Measurements from ENCODE around the gene DNAJC15.

Gene DNAJC15

GRCh38 chr13:43145534-43146196 lies 122.3 kb downstream of the DNAJC15 start:
- Histone ChIP-seq H3K36me3 (ENCODE audit: control insufficient read depth, insufficient read depth, low read length) (no peaks in the 10 kb centered on the region), H3K4me3 (replicated peaks; ENCODE audit: low read depth, low read length) (no peak overlapping the region), H3K27me3 (replicated peaks; ENCODE audit: control insufficient read depth, insufficient read depth, low read length) (peaks cover 1% of the 10 kb centered on the region; the same call in 1 of the 2 replicates)
- TF ChIP-seq CTCF (IDR thresholded peaks at IDR 0.05; ENCODE audit: insufficient read depth, low read length, poor library complexity, severe bottlenecking): no peak
- DNase-seq (ENCODE audit: extremely low read depth, insufficient read length): no peak

- DNase-seq (ENCODE audit: extremely low read depth, insufficient read length): no peak
- Histone ChIP-seq H3K4me3 (replicated peaks; ENCODE audit: low read depth, low read length) (no peak overlapping the region), H3K27me3 (replicated peaks; ENCODE audit: control insufficient read depth, insufficient read depth, low read length) (peaks cover 1% of the 10 kb centered on the region; the same call in 1 of the 2 replicates), H3K36me3 (ENCODE audit: control insufficient read depth, insufficient read depth, low read length) (no peaks in the 10 kb centered on the region)
- no peak for TF ChIP-seq CTCF (IDR thresholded peaks at IDR 0.05; ENCODE audit: insufficient read depth, low read length, poor library complexity, severe bottlenecking)
Observed at GRCh38 chr13:43146400-43146799, 123.0 kb downstream of the DNAJC15 start.

GRCh38 chr13:43150369-43151207 lies 127.2 kb downstream of the DNAJC15 start:
- no peak for DNase-seq (ENCODE audit: extremely low read depth, insufficient read length)
- no peak for TF ChIP-seq CTCF (IDR thresholded peaks at IDR 0.05; ENCODE audit: insufficient read depth, low read length, poor library complexity, severe bottlenecking)

GRCh38 chr13:43153436-43154090 lies 130.2 kb downstream of the DNAJC15 start:
- Histone ChIP-seq H3K36me3 (ENCODE audit: control insufficient read depth, insufficient read depth, low read length) (no peaks in the 10 kb centered on the region), H3K27me3 (replicated peaks; ENCODE audit: control insufficient read depth, insufficient read depth, low read length) (peaks cover 1% of the 10 kb centered on the region; the same call in 1 of the 2 replicates), H3K4me3 (replicated peaks; ENCODE audit: low read depth, low read length) (no peak overlapping the region)
- DNase-seq (ENCODE audit: extremely low read depth, insufficient read length): no peak
- TF ChIP-seq CTCF (IDR thresholded peaks at IDR 0.05; ENCODE audit: insufficient read depth, low read length, poor library complexity, severe bottlenecking): no peak

More at GRCh38 chr13:43150369-43151207, 127.2 kb downstream of the DNAJC15 start:
- H3K27me3 ChIP-seq (replicated peaks; ENCODE audit: control insufficient read depth, insufficient read depth, low read length): peaks cover 1% of the 10 kb centered on the region; the same call in 1 of the 2 replicates
- H3K36me3 ChIP-seq (ENCODE audit: control insufficient read depth, insufficient read depth, low read length): no peaks in the 10 kb centered on the region
- H3K4me3 ChIP-seq (replicated peaks; ENCODE audit: low read depth, low read length): no peak overlapping the region

- H3K4me3 ChIP-seq (replicated peaks; ENCODE audit: low read depth, low read length): no peak overlapping the region
- no peak for TF ChIP-seq CTCF (IDR thresholded peaks at IDR 0.05; ENCODE audit: insufficient read depth, low read length, poor library complexity, severe bottlenecking)
- no peak for DNase-seq (ENCODE audit: extremely low read depth, insufficient read length)
- no peaks in the 10 kb centered on the region for H3K27me3 ChIP-seq (replicated peaks; ENCODE audit: control insufficient read depth, insufficient read depth, low read length)
- no peaks in the 10 kb centered on the region for H3K36me3 ChIP-seq (ENCODE audit: control insufficient read depth, insufficient read depth, low read length)
Observed at GRCh38 chr13:43154156-43154651, 130.8 kb downstream of the DNAJC15 start.
